ENCODE data around the gene FAM20C. TPM values are rescaled to one million over a fixed set of nuclear protein-coding genes. Genes with fewer than 3 reads are reported as not detected.
A peak's percentile ranks its signal among the peaks of the same experiment; 100 is the strongest.

Gene FAM20C
- total and polyA plus RNA-seq, 7 donors, result 15.6 to 47.6 (median 28.1) TPM

DNA sequence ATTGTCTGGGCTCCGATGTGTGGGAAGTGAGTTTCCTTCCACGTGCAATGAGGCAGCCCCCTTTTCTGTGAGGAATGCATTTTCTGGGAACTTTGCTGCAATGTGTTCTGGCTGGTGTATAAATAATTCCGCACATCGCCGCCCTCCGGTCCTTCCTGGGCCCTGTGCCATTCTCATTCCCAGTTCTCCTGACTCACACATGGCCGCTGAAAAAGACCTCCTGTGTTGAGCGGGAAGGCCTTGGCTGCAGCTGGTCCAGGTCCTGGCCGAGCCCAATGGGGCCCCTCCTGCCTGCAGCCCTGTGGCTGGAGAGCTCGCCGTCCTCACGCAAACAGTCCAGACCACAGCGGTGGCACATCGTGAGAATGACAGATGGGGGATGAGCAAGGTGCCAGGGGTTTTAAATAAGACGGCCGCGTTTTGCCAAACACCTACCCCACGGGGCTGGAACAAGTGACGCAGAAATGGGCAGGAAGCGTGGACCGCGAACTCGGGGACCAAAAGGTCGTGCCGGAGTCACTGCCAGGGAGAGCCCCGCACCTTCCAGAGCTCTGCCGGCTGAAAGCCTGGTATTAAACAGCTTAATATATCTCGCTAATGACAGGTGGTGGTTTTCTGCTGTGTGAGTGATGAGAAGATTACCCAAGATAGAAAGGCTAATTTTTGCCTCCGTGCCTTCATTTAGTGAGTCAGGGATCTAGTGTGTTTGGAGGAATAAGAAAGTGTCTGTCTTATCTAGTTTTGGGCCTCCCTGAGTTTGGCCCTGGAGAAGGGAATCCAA is 37.0 kb downstream of the FAM20C start:
- TF ChIP-seq, protein P1, sequence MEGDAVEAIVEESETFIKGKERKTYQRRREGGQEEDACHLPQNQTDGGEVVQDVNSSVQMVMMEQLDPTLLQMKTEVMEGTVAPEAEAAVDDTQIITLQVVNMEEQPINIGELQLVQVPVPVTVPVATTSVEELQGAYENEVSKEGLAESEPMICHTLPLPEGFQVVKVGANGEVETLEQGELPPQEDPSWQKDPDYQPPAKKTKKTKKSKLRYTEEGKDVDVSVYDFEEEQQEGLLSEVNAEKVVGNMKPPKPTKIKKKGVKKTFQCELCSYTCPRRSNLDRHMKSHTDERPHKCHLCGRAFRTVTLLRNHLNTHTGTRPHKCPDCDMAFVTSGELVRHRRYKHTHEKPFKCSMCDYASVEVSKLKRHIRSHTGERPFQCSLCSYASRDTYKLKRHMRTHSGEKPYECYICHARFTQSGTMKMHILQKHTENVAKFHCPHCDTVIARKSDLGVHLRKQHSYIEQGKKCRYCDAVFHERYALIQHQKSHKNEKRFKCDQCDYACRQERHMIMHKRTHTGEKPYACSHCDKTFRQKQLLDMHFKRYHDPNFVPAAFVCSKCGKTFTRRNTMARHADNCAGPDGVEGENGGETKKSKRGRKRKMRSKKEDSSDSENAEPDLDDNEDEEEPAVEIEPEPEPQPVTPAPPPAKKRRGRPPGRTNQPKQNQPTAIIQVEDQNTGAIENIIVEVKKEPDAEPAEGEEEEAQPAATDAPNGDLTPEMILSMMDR (IDR thresholded peaks at IDR 0.05), result no peak
- WGBS, 3 donors, result 18 to 31% (median 21%) methylated on average over 29 of the region's 29 CpGs
- DNase-seq (peak; percentile 88 to 89), ATAC-seq (peak; percentile 76 to 83 (median 81))
- intact Hi-C loops (cut with DNase I), result loop anchor here in 1 of 2 donors (1.0 kb wide), 1 partner anchor 37 kb away; the partner anchor contains the start of gene FAM20C
- Histone ChIP-seq H3K27ac (peak overlapping the region; percentile 92), H3K4me1 (peaks cover 61% of the 10 kb centered on the region), H3K36me3 (ENCODE audit: insufficient read depth in 1 of 2, low read depth in 1 of 2) (no peaks in the 10 kb centered on the region), H3K9me3 (no peaks in the 10 kb centered on the region), H3K27me3 (ENCODE audit: insufficient read depth in 3 of 3, low read length in 2 of 3) (no peaks in the 10 kb centered on the region), H3K4me3 (peak overlapping the region; percentile 44)

DNA sequence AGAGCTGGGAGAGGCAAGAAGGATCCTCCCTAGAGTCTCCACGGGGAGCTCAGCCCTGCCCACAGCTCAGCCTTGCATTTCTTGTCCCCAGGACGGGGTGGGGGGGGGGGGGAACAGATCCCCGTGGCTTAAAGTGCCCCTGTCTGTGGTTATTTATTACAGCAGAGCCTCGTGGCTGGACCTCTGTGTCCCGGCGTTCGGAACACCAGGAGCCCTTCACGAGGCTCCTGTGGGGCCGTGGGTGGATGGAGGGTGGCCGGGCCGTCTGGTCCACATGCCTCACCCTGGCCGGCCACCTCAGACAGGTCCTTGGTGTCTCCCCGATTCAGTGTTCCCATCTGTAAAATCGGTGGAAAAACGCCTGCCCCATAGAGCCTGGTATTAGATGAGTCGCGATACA is 37.9 kb downstream of the FAM20C start:
- Histone ChIP-seq H3K27me3 (ENCODE audit: insufficient read depth in 3 of 3, low read length in 2 of 3) (no peaks in the 10 kb centered on the region), H3K36me3 (ENCODE audit: insufficient read depth in 1 of 2, low read depth in 1 of 2) (no peaks in the 10 kb centered on the region), H3K27ac (peak overlapping the region; percentile 92), H3K4me1 (peaks cover 68% of the 10 kb centered on the region), H3K4me3 (peak overlapping the region; percentile 44), H3K9me3 (no peaks in the 10 kb centered on the region)
- WGBS, 3 donors, result 39 to 73% (median 50%) methylated on average over 17 of the region's 17 CpGs
- DNase-seq, result no peak
- intact Hi-C loops (cut with DNase I), result loop anchor here in 1 of 2 donors (5.0 kb wide), 1 partner anchor 38 kb away; the partner anchor contains the start of gene FAM20C
- TF ChIP-seq, protein P1 (IDR thresholded peaks at IDR 0.05), result no peak
- peak in 1 of 4 donors; percentile 3 for ATAC-seq

DNA sequence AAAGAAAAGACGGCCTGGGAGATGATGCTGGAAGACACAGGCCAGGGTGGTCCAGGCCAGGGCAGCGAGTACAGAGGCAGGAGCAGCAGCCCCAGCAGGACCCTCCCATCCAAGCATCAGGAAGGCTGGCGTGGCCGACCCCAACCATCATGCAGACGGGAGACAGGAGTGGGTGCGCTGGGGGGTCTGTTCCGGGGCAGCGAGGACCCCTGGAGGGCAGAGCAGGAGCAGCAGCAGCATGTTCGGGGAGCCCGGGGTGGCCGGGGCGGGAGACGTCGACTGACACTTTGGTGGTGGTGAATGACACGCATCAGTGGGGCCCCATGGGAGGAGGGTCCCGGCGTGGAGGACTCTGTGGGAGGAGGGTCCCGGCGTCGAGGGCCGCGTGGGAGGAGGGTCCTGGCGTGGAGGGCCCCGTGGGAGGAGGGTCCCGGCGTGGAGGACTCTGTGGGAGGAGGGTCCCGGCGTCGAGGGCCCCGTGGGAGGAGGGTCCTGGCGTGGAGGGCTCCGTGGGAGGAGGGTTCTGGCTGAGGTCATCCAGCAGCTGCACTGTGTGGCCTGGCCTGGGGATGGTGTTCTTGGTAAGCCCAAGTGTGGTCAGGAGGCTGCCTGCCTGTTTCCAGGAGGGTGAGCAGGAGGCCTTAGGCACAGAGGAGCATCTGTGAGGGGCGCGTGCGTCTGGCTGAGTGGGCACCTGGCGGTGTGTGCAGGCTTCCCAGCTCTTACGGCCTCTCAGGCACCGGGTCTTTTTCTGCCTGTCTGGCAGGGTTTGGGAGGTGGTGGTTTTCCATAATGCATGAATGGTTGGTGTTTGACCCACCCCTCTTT is 38.9 kb downstream of the FAM20C start:
- Histone ChIP-seq H3K27me3 (ENCODE audit: insufficient read depth in 3 of 3, low read length in 2 of 3) (no peaks in the 10 kb centered on the region), H3K9me3 (no peaks in the 10 kb centered on the region), H3K4me1 (peaks cover 77% of the 10 kb centered on the region), H3K4me3 (no peak overlapping the region), H3K36me3 (ENCODE audit: insufficient read depth in 1 of 2, low read depth in 1 of 2) (no peaks in the 10 kb centered on the region), H3K27ac (peak overlapping the region; percentile 92)
- ATAC-seq (no peak), DNase-seq (no peak)
- 70 to 72% (median 71%) methylated on average over 36 to 38 of the region's 38 CpGs for WGBS, 3 donors
- TF ChIP-seq, protein P1 (IDR thresholded peaks at IDR 0.05), result peak; percentile 22
- intact Hi-C loops (cut with DNase I), result loop anchor here in 1 of 2 donors (5.0 kb wide), 1 partner anchor 39 kb away; the partner anchor contains the start of gene FAM20C

DNA sequence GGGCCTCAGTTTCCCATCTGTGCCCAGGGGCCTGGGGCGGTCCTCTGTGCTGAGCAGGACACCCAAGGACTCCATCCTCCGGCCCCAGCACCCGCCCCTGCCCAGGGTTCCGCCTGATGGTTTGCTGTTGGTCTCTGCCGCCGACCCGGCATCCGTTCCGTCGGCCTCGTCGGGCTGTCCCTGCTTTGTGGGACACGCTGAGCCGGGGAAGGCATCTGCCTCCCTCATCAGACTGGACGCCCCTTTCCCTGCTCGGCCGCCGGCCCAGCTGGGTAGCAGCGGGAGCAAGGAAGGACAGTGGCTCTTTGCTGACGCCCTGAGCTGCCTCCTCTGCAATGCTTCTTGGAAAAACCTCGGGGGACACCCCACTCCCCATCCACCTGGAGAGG is 39.5 kb downstream of the FAM20C start:
- DNase-seq (no peak), ATAC-seq (no peak)
- intact Hi-C loops (cut with DNase I), result loop anchor here in 1 of 2 donors (5.0 kb wide), 1 partner anchor 40 kb away; the partner anchor contains the start of gene FAM20C
- Histone ChIP-seq H3K4me3 (no peak overlapping the region), H3K4me1 (peaks cover 79% of the 10 kb centered on the region), H3K27me3 (ENCODE audit: insufficient read depth in 3 of 3, low read length in 2 of 3) (no peaks in the 10 kb centered on the region), H3K36me3 (ENCODE audit: insufficient read depth in 1 of 2, low read depth in 1 of 2) (no peaks in the 10 kb centered on the region), H3K27ac (peak overlapping the region; percentile 92), H3K9me3 (no peaks in the 10 kb centered on the region)
- TF ChIP-seq, protein P1 (IDR thresholded peaks at IDR 0.05), result no peak
- 77 to 84% (median 83%) methylated on average over 19 to 21 of the region's 21 CpGs for WGBS, 3 donors

Data from psoas muscle (tissue), 8 donors.